Prostate gland (tissue), 2 donors: ENCODE data around the gene NCF4.

Source experiments
- CTCF ChIP-seq, 4 experiments: fragments of 200-600 bp in 2 of 4; fragments of 450-650 bp in 2 of 4; sonication (generic) in 2 of 4; IDR thresholded peaks; 1 replicate in 3 of 4; 2 replicates in 1 of 4; pipeline ENCODE4 v1.5.1; 2016 to 2019; ENCODE audit warnings: antibody characterized with exemption in 4 of 4, mild to moderate bottlenecking in 2 of 4, moderate library complexity in 2 of 4
- POLR2A ChIP-seq: fragments of 450-650 bp; IDR thresholded peaks from one replicate; pipeline ENCODE4 v1.6.1; 2016; ENCODE audit warnings: antibody characterized with exemption, mild to moderate bottlenecking
- POLR2AphosphoS5 ChIP-seq: sonication (generic); formaldehyde crosslinking; IDR thresholded peaks from one replicate; pipeline ENCODE4 v1.6.1; 2017; ENCODE audit warnings: antibody characterized with exemption

GRCh38 chr22:36893262-36893661 lies 32.5 kb downstream of the NCF4 start:
- TF ChIP-seq POLR2A (no peak), CTCF (IDR thresholded peaks at IDR 0.05) (no peak), POLR2AphosphoS5 (no peak)
